Suprapubic skin (tissue), 4 donors: Measurements from ENCODE around the gene DHRS9. TPM values are rescaled to one million over a fixed set of nuclear protein-coding genes. Genes with fewer than 3 reads are reported as not detected.

ENCODE experiments used
- DNase-seq, 2 donors: peaks; one replicate each; pipeline ENCODE4 v3.0.0-alpha.2; 2019; ENCODE audit warnings: low spot score in 2 of 2
- H3K27ac ChIP-seq: fragments of 200-600 bp; sonication (generic); one replicate; pipeline ENCODE4 v1.5.1; 2019
- H3K27me3 ChIP-seq: fragments of 200-600 bp; sonication (generic); one replicate; pipeline ENCODE4 v1.5.1; 2019
- H3K36me3 ChIP-seq: fragments of 200-600 bp; sonication (generic); one replicate; pipeline ENCODE4 v1.5.1; 2019
- H3K4me1 ChIP-seq: fragments of 200-600 bp; sonication (generic); one replicate; pipeline ENCODE4 v1.5.1; 2019
- H3K4me3 ChIP-seq: fragments of 200-600 bp; sonication (generic); one replicate; pipeline ENCODE4 v1.5.1; 2019; ENCODE audit warnings: mild to moderate bottlenecking
- H3K9me3 ChIP-seq: fragments of 200-600 bp; sonication (generic); one replicate; pipeline ENCODE4 v1.5.1; 2019
- CTCF ChIP-seq, 2 donors: fragments of 200-600 bp in 1 of 2; fragments of 450-650 bp in 1 of 2; sonication (generic) in 1 of 2; IDR thresholded peaks; one replicate each; pipeline ENCODE4 v1.5.1; 2016 to 2019; ENCODE audit warnings: antibody characterized with exemption in 2 of 2, mild to moderate bottlenecking in 1 of 2, moderate library complexity in 1 of 2
- EP300 ChIP-seq: sonication (generic); formaldehyde crosslinking; IDR thresholded peaks from one replicate; pipeline ENCODE4 v1.6.1; 2017; ENCODE audit warnings: antibody characterized with exemption
- POLR2A ChIP-seq, 2 donors: fragments of 450-650 bp; IDR thresholded peaks; one replicate each; pipeline ENCODE4 v1.6.1; 2017; ENCODE audit warnings: antibody characterized with exemption in 2 of 2, mild to moderate bottlenecking in 2 of 2, moderate library complexity in 2 of 2
- POLR2AphosphoS5 ChIP-seq, 3 donors: sonication (generic); formaldehyde crosslinking; IDR thresholded peaks; one replicate each; pipeline ENCODE4 v1.6.1; 2017; ENCODE audit warnings: antibody characterized with exemption in 3 of 3
- WGBS: methylation state at CpG from one replicate; pipeline ENCODE4 v1.1.5; 2018; 5-methylcytosine and 5-hydroxymethylcytosine counted together
- total RNA-seq, 4 donors: library from RNA; depleted of rRNA; stranded (reverse); fragments of >200 nt; gene quantifications; one replicate each; pipeline ENCODE4 v1.1.0, GENCODE V29; 2016

The DHRS9 gene
- total RNA-seq, 4 donors from 2014 or later: 2.0 to 3.9 (median 2.3) TPM

GRCh38 chr2:169116327-169116726 is 47.0 kb downstream of the DHRS9 start:
- no peaks in the 10 kb centered on the region for H3K9me3 ChIP-seq
- no peak for TF ChIP-seq EP300
- no peak for TF ChIP-seq CTCF (IDR thresholded peaks at IDR 0.05)
- no peaks in the 10 kb centered on the region for H3K27me3 ChIP-seq
- WGBS: 39% methylated on average over 2 of the region's 2 CpGs
- DNase-seq: no peak
- H3K4me3 ChIP-seq: no peak overlapping the region
- H3K27ac ChIP-seq: no peak overlapping the region
- no peaks in the 10 kb centered on the region for H3K36me3 ChIP-seq
- H3K4me1 ChIP-seq: no peaks in the 10 kb centered on the region

GRCh38 chr2:169116993-169117392 is 47.6 kb downstream of the DHRS9 start:
- no peaks in the 10 kb centered on the region for H3K9me3 ChIP-seq
- TF ChIP-seq EP300 (no peak), CTCF (IDR thresholded peaks at IDR 0.05) (no peak), POLR2A (IDR thresholded peaks at IDR 0.05) (no peak), POLR2AphosphoS5 (IDR thresholded peaks at IDR 0.05) (no peak)
- no peaks in the 10 kb centered on the region for H3K27me3 ChIP-seq
- DNase-seq: no peak
- H3K4me3 ChIP-seq: no peak overlapping the region
- H3K36me3 ChIP-seq: no peaks in the 10 kb centered on the region
- H3K27ac ChIP-seq: no peak overlapping the region
- no peaks in the 10 kb centered on the region for H3K4me1 ChIP-seq

- H3K27ac ChIP-seq: no peak overlapping the region
- no peak overlapping the region for H3K4me3 ChIP-seq
- no peak for TF ChIP-seq CTCF (IDR thresholded peaks at IDR 0.05)
- no peak for TF ChIP-seq POLR2AphosphoS5 (IDR thresholded peaks at IDR 0.05)
- no peak for TF ChIP-seq EP300
- no peak for TF ChIP-seq POLR2A (IDR thresholded peaks at IDR 0.05)
- WGBS: 63% methylated on average over 2 of the region's 2 CpGs
- H3K4me1 ChIP-seq: no peaks in the 10 kb centered on the region
- H3K9me3 ChIP-seq: no peaks in the 10 kb centered on the region
- DNase-seq: no peak
- H3K36me3 ChIP-seq: no peaks in the 10 kb centered on the region
- H3K27me3 ChIP-seq: no peaks in the 10 kb centered on the region
These were observed 48.7 kb downstream of the DHRS9 start for GRCh38 chr2:169118060-169118459.

- 59% methylated on average over 4 of the region's 4 CpGs for WGBS
- Histone ChIP-seq H3K36me3 (no peaks in the 10 kb centered on the region), H3K27ac (no peak overlapping the region), H3K4me1 (no peaks in the 10 kb centered on the region), H3K4me3 (no peak overlapping the region), H3K27me3 (no peaks in the 10 kb centered on the region), H3K9me3 (no peaks in the 10 kb centered on the region)
- no peak for TF ChIP-seq CTCF (IDR thresholded peaks at IDR 0.05)
- TF ChIP-seq POLR2A (IDR thresholded peaks at IDR 0.05): no peak
- no peak for TF ChIP-seq POLR2AphosphoS5 (IDR thresholded peaks at IDR 0.05)
- no peak for TF ChIP-seq EP300
- no peak for DNase-seq
These were observed 49.9 kb downstream of the DHRS9 start for GRCh38 chr2:169119123-169119760.

GRCh38 chr2:169119851-169120250 is 50.5 kb downstream of the DHRS9 start:
- no peak for DNase-seq
- TF ChIP-seq CTCF (IDR thresholded peaks at IDR 0.05): no peak
- WGBS: 79% methylated on average over 4 of the region's 4 CpGs
- H3K27ac ChIP-seq: no peak overlapping the region
- H3K4me1 ChIP-seq: no peaks in the 10 kb centered on the region
- H3K27me3 ChIP-seq: no peaks in the 10 kb centered on the region
- H3K9me3 ChIP-seq: no peaks in the 10 kb centered on the region
- H3K4me3 ChIP-seq: no peak overlapping the region
- no peaks in the 10 kb centered on the region for H3K36me3 ChIP-seq
